Transverse colon (tissue), 4 donors: ENCODE results near the gene OR5D16.

Experiments
- CTCF ChIP-seq, 5 experiments: fragments of 200-600 bp in 3 of 5; fragments of 450-650 bp in 2 of 5; sonication (generic) in 3 of 5; IDR thresholded peaks; 1 replicate in 2 of 5; 2 replicates in 3 of 5; pipeline ENCODE4 v1.5.1; 2016 to 2017; ENCODE audit warnings: antibody characterized with exemption in 5 of 5, inconsistent platforms in 3 of 5, mild to moderate bottlenecking in 2 of 5, moderate library complexity in 1 of 5
- EP300 ChIP-seq: sonication (generic); formaldehyde crosslinking; IDR thresholded peaks from one replicate; pipeline ENCODE4 v1.6.1; 2017; ENCODE audit warnings: antibody characterized with exemption, low read depth
- POLR2A ChIP-seq: fragments of 450-650 bp; IDR thresholded peaks from one replicate; pipeline ENCODE4 v1.6.1; 2016; ENCODE audit warnings: antibody characterized with exemption, mild to moderate bottlenecking, moderate library complexity
- POLR2AphosphoS5 ChIP-seq, 3 donors: sonication (generic); formaldehyde crosslinking; IDR thresholded peaks; one replicate each; pipeline ENCODE4 v1.6.1; 2016; ENCODE audit warnings: antibody characterized with exemption in 3 of 3

- TF ChIP-seq CTCF (IDR thresholded peaks at IDR 0.05) (no peak), POLR2A (no peak), POLR2AphosphoS5 (IDR thresholded peaks at IDR 0.05) (no peak), EP300 (no peak)
Measured at GRCh38 chr11:55791606-55792005, 46.9 kb upstream of the OR5D16 start.
